Naive thymus-derived CD4-positive, alpha-beta T cell (primary cell): ENCODE measurements around the gene CLK1. TPM values are rescaled to one million over a fixed set of nuclear protein-coding genes. Genes with fewer than 3 reads are reported as not detected.

Experiments
- ATAC-seq: fragments of 150-1000 bp; cut with Tn5 transposase; 2 replicates; pipeline ENCODE4 v1.10.0; 2021; ENCODE audit warnings: mild to moderate bottlenecking, moderate library complexity
- CTCF ChIA-PET: fragments of 350-600 bp; sonication (Branson Sonifier 250); formaldehyde crosslinking; loops from one replicate; lab custom pipeline; 2021; ENCODE audit warnings: antibody characterized with exemption; lab: Charles Lee
- POLR2A ChIA-PET: fragments of 350-600 bp; sonication (Branson Sonifier 250); formaldehyde crosslinking; loops from one replicate; lab custom pipeline; 2021; ENCODE audit warnings: antibody characterized with exemption, inconsistent platforms; lab: Charles Lee
- DNase-seq, 9 donors: peaks; one replicate each; pipeline versions ENCODE4 v3.0.0 to v3.0.0-alpha.2; 2020 to 2022; ENCODE audit warnings: mixed read lengths in 1 of 9
- H3K27ac ChIP-seq: one replicate; pipeline ENCODE4 v1.7.0; 2013; ENCODE audit warnings: mild to moderate bottlenecking, low read depth, low read length, moderate library complexity
- H3K27me3 ChIP-seq, 2 donors: one replicate each; pipeline ENCODE4 v1.7.0; 2013; ENCODE audit warnings: low read length in 2 of 2, mild to moderate bottlenecking in 2 of 2, moderate library complexity in 2 of 2; ENCODE audit not compliant: control insufficient read depth in 2 of 2, insufficient read depth in 2 of 2
- H3K36me3 ChIP-seq, 3 experiments: 1 replicate in 2 of 3; 2 replicates in 1 of 3; pipeline ENCODE4 v1.7.0; 2013; ENCODE audit warnings: low read length in 3 of 3, mild to moderate bottlenecking in 3 of 3, moderate library complexity in 1 of 3; ENCODE audit not compliant: insufficient read depth in 3 of 3, control insufficient read depth in 2 of 3
- H3K4me1 ChIP-seq, 2 donors: one replicate each; pipeline ENCODE4 v1.7.0; 2013; ENCODE audit warnings: low read length in 2 of 2, mild to moderate bottlenecking in 2 of 2, moderate library complexity in 1 of 2; ENCODE audit not compliant: control insufficient read depth in 2 of 2, insufficient read depth in 2 of 2
- H3K4me3 ChIP-seq: 2 replicates; pipeline ENCODE4 v1.7.0; 2013; ENCODE audit warnings: mild to moderate bottlenecking, low read length
- H3K9me3 ChIP-seq, 3 experiments: 1 replicate in 2 of 3; 2 replicates in 1 of 3; pipeline ENCODE4 v1.7.0; 2013; ENCODE audit warnings: low read length in 3 of 3; ENCODE audit not compliant: control insufficient read depth in 2 of 3
- H3K27ac Mint-ChIP-seq, 9 donors: one replicate each; pipeline ENCODE4 v1.8.0; 2020 to 2022; ENCODE audit warnings: mixed read lengths in 9 of 9, mild to moderate bottlenecking in 8 of 9, moderate library complexity in 5 of 9, inconsistent platforms in 2 of 9
- H3K27me3 Mint-ChIP-seq, 5 donors: one replicate each; pipeline ENCODE4 v1.8.0; 2021 to 2022; ENCODE audit warnings: mixed read lengths in 5 of 5, mild to moderate bottlenecking in 1 of 5
- H3K36me3 Mint-ChIP-seq, 5 donors: one replicate each; pipeline ENCODE4 v1.8.0; 2020 to 2022; ENCODE audit warnings: mixed read lengths in 5 of 5, mild to moderate bottlenecking in 3 of 5, inconsistent platforms in 1 of 5
- H3K4me1 Mint-ChIP-seq, 7 donors: one replicate each; pipeline ENCODE4 v1.8.0; 2020 to 2022; ENCODE audit warnings: mixed read lengths in 7 of 7, mild to moderate bottlenecking in 3 of 7, inconsistent platforms in 1 of 7
- H3K4me3 Mint-ChIP-seq, 10 donors: one replicate each; pipeline ENCODE4 v1.8.0; 2020 to 2022; ENCODE audit warnings: mild to moderate bottlenecking in 10 of 10, mixed read lengths in 10 of 10, moderate library complexity in 6 of 10, inconsistent platforms in 2 of 10
- H3K9me3 Mint-ChIP-seq, 11 donors: one replicate each; pipeline ENCODE4 v1.8.0; 2020 to 2022; ENCODE audit warnings: mixed read lengths in 11 of 11, mild to moderate bottlenecking in 4 of 11, inconsistent platforms in 1 of 11, moderate library complexity in 1 of 11
- intact Hi-C, 2 donors: fragments of 100-400 bp; cut with micrococcal nuclease; formaldehyde crosslinking; loops; one replicate each; pipeline ENCODE4 v1.15.1; 2023
- polyA plus RNA-seq, 2 donors: library from polyadenylated mRNA; unstranded; fragments of 300-500 nt; fragmentation: Illumina TruSeq; gene quantifications; one replicate each; pipeline ENCODE4 v1.2.3, GENCODE V29; 2021
- total RNA-seq, 6 experiments: library from RNA in 5 of 6; stranded (reverse) in 5 of 6; gene quantifications; 1 replicate in 5 of 6; 2 replicates in 1 of 6; pipeline ENCODE4 v1.2.3 and lab custom pipeline; 2021 to 2026

Gene CLK1
- total and polyA plus RNA-seq, 7 experiments from 2014 or later: 24.8 to 974 (median 471) TPM

DNA sequence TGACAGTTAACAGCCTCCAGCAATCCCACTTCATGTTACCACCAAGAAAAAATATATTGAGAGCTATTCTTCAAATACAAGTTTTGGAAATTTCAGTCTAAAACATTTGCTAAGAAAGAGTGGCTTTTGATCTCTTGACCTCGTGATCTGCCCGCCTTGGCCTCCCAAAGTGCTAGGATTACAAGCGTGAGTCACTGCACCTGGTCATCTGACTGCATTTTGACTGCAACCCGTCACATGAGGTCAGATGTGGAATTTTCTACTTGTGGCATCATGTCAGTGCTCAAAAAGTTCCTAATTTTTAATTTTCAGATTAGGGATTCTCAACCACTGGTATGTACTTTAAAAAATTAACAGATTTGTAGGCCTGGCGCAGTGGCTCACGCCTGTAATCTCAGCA is 9.1 kb upstream of the CLK1 start:
- peaks cover 6 to 42% (median 7%) of the 10 kb centered on the region in 3 experiments for H3K36me3 ChIP-seq

DNA sequence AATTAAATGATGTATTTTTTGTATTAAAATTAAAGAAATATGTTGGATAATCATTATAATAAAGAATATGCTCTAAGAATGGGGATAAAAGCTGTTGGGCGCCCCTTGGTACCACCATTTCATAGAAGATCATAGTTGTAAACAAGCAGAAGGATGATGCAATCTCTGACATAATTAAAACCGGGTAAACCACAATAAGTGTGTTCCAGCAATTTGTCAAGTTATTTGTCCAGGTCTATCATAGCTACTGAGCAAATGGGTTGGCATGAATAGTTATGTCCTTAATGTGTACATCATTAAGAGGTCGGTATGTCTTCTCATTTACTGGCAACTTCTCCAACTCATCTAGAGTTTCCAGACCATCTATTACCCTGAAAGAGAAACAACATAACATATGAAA is 6.7 kb upstream of the CLK1 start:
- H3K36me3 Mint-ChIP-seq: peaks cover 0 to 39% (median 11%) of the 10 kb centered on the region in 5 donors
- no peaks in the 10 kb centered on the region for H3K9me3 Mint-ChIP-seq

More for the DNA sequence above, 9.1 kb upstream of the CLK1 start:
- ATAC-seq (no peak), DNase-seq (no peak)
- intact Hi-C loops: no loop called here
- Mint-ChIP-seq H3K4me3 (no peak overlapping the region), H3K27ac (no peak overlapping the region), H3K36me3 (peaks cover 0 to 44% (median 11%) of the 10 kb centered on the region in 5 donors), H3K27me3 (no peaks in the 10 kb centered on the region), H3K4me1 (peaks cover 0 to 19% (median 8%) of the 10 kb centered on the region in 7 donors), H3K9me3 (no peaks in the 10 kb centered on the region)
- no peak overlapping the region for H3K4me3 ChIP-seq
- no peaks in the 10 kb centered on the region for H3K9me3 ChIP-seq
- H3K27ac ChIP-seq: no peak overlapping the region
- ChIA-PET POLR2A (interaction anchor here (0.9 kb wide), 1 partner anchor 9 kb away, joined by 3 read pairs; the partner anchor contains the start of gene CLK1), CTCF (no interaction called here)
- no peaks in the 10 kb centered on the region for H3K27me3 ChIP-seq
- H3K4me1 ChIP-seq: peaks cover 0 to 3% of the 10 kb centered on the region in 2 donors

DNA sequence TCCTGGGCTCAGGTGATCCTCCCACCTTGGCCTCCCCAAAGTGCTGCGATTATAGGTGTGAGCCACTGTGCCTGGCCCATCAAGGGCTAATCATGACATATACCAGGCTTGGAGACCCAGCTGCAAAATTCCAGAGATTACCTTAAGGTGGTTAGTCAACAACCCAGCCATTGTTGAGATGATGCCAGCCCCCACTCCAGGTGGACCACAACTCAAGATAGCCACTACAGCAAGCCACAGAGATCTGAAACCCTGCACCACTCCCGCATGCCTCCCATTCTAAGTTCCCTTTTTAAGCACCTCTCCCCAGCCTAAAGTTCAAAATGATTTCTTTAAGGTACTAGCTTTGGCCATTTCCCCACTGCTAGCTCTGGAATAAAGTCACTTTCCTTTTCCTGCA is 4.6 kb upstream of the CLK1 start:
- no peak for DNase-seq
- H3K36me3 ChIP-seq: peaks cover 0 to 15% (median 7%) of the 10 kb centered on the region in 3 experiments
- intact Hi-C loops: loop anchor here (10.0 kb wide), 3 partner anchors 294 to 914 kb away; partner anchors contain the start of genes MAIP1 (in 1 of the 2), TMEM237 (in 1 of the 2) and TYW5 (in 1 of the 2)
- peaks cover 5 to 11% of the 10 kb centered on the region in 2 donors for H3K4me1 ChIP-seq
- Mint-ChIP-seq H3K4me3 (peak overlapping the region in 2 of 10 donors; percentile 19 to 44), H3K27me3 (peaks cover 0 to 2% (median 0%) of the 10 kb centered on the region in 5 donors), H3K9me3 (peaks cover 0 to under 1% (median 0%) of the 10 kb centered on the region in 11 donors), H3K36me3 (peaks cover 1 to 33% (median 4%) of the 10 kb centered on the region in 5 donors), H3K27ac (peak overlapping the region in 8 of 9 donors; percentile 15 to 90 (median 38)), H3K4me1 (peaks cover 0 to 29% (median 21%) of the 10 kb centered on the region in 7 donors)
- no peaks in the 10 kb centered on the region for H3K27me3 ChIP-seq
- ChIA-PET POLR2A (interaction anchor here (0.7 to 4.2 kb wide), 4 partner anchors 21 to 248 kb away, joined by 3 to 16 read pairs (median 3); partner anchors contain the start of genes NIF3L1, ORC2 and PPIL3), CTCF (interaction anchor here (0.7 kb wide), 1 partner anchor 94 kb away, joined by 3 read pairs; the partner anchor contains the start of gene ORC2)
- no peak for ATAC-seq
- no peaks in the 10 kb centered on the region for H3K9me3 ChIP-seq
- no peak overlapping the region for H3K27ac ChIP-seq
- no peak overlapping the region for H3K4me3 ChIP-seq

More for the DNA sequence above, 6.7 kb upstream of the CLK1 start:
- no peak overlapping the region for H3K4me3 Mint-ChIP-seq
- peak overlapping the region in 1 of 9 donors; percentile 14 for H3K27ac Mint-ChIP-seq
- ChIA-PET CTCF (interaction anchor here (0.7 kb wide), 1 partner anchor 1571 kb away, joined by 3 read pairs; no protein-coding TSS in a partner anchor), POLR2A (no interaction called here)
- no peak overlapping the region for H3K27ac ChIP-seq
- no peaks in the 10 kb centered on the region for H3K27me3 ChIP-seq
- no peak for ATAC-seq
- H3K4me3 ChIP-seq: no peak overlapping the region
- H3K9me3 ChIP-seq: no peaks in the 10 kb centered on the region
- no peak for DNase-seq
- intact Hi-C loops: no loop called here
- peaks cover 3 to 24% (median 7%) of the 10 kb centered on the region in 3 experiments for H3K36me3 ChIP-seq
- H3K27me3 Mint-ChIP-seq: no peaks in the 10 kb centered on the region
- peaks cover 0 to 21% (median 10%) of the 10 kb centered on the region in 7 donors for H3K4me1 Mint-ChIP-seq
- peaks cover 0 to 3% of the 10 kb centered on the region in 2 donors for H3K4me1 ChIP-seq

DNA sequence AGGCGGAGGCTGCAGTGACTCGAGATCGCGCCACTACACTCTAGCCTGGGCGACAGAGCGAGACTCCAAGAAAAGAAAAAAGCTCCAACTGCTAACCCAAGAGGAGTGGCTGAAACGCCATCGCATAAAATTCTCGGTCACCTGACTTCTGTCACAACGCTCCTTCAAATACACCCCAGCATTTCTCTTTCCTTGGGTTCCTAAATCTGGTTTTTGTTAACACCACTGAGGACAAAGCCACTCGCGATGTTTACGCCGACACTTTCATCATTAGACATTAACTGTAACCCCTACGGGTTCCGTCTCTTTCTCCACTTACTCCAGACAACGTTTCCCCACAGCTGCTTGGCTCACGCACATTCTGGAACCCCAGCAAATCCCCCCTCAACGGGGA is 679 bp downstream of the CLK1 start:
- peak in 1 of 9 donors; percentile 35 for DNase-seq
- CTCF ChIA-PET: interaction anchor here (0.6 to 1.3 kb wide), 5 partner anchors 23 to 368 kb away, joined by 3 to 4 read pairs (median 3); partner anchors contain the start of gene CASP10
- H3K36me3 Mint-ChIP-seq: peaks cover 24 to 46% (median 34%) of the 10 kb centered on the region in 5 donors

DNA sequence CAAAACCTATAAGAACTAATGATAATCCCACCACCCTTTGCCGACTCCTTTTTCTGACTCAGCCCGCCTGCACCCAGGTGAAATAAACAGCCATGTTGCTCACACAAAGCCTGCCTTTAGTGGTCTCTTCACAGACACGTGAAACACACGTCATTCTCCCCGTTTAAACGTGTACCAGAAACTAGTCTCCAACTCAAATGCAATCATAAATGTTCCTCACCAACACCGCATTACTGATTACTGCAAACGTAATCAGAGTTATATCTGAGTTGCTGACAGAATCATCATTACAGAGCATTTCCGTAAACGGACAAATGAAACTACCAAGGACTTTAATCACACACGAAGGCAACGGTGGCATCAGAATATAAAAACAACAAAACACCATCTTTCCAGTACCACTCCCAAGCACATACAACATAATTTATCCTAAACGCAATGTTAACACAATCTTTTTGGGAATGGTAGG is 1.9 kb downstream of the CLK1 start:
- Histone ChIP-seq H3K27me3 (no peaks in the 10 kb centered on the region), H3K4me1 (peaks cover 30 to 38% of the 10 kb centered on the region in 2 donors), H3K27ac (peak overlapping the region; percentile 98), H3K36me3 (peaks cover 20 to 54% (median 34%) of the 10 kb centered on the region in 3 experiments), H3K9me3 (no peaks in the 10 kb centered on the region), H3K4me3 (peak overlapping the region; percentile 100)
- Mint-ChIP-seq H3K4me3 (peak overlapping the region; percentile 89 to 98 (median 94)), H3K27me3 (peaks cover 0 to 2% (median 0%) of the 10 kb centered on the region in 5 donors), H3K9me3 (peaks cover 0 to 13% (median 0%) of the 10 kb centered on the region in 11 donors), H3K27ac (peak overlapping the region; percentile 99 to 100 (median 100)), H3K36me3 (peaks cover 36 to 53% (median 45%) of the 10 kb centered on the region in 5 donors), H3K4me1 (peaks cover 36 to 66% (median 56%) of the 10 kb centered on the region in 7 donors)
- ATAC-seq (peak; percentile 51), DNase-seq (peak in 8 of 9 donors; percentile 42 to 90 (median 70))
- ChIA-PET CTCF (no interaction called here), POLR2A (interaction anchor here (0.6 to 3.2 kb wide), 7 partner anchors 8 to 371 kb away, joined by 3 to 156 read pairs (median 25); partner anchors contain the start of genes NIF3L1 and PPIL3)
- intact Hi-C loops: loop anchor here (1.0 to 10.0 kb wide), 5 partner anchors 209 to 908 kb away; partner anchors contain the start of genes HYCC2 (in 1 of the 2), MAIP1 (in 1 of the 2), TMEM237 (in 1 of the 2) and TYW5 (in 1 of the 2)

More for the DNA sequence above, 679 bp downstream of the CLK1 start:
- Mint-ChIP-seq H3K27ac (peak overlapping the region; percentile 99 to 100 (median 100)), H3K4me1 (peaks cover 30 to 58% (median 48%) of the 10 kb centered on the region in 7 donors), H3K4me3 (peak overlapping the region; percentile 89 to 98 (median 94)), H3K9me3 (peaks cover 0 to 10% (median 0%) of the 10 kb centered on the region in 11 donors), H3K27me3 (peaks cover 0 to 2% (median 0%) of the 10 kb centered on the region in 5 donors)
- Histone ChIP-seq H3K9me3 (no peaks in the 10 kb centered on the region), H3K27me3 (no peaks in the 10 kb centered on the region), H3K36me3 (peaks cover 9 to 42% (median 22%) of the 10 kb centered on the region in 3 experiments), H3K4me1 (peaks cover 29% of the 10 kb centered on the region in 2 donors), H3K4me3 (peak overlapping the region; percentile 100), H3K27ac (peak overlapping the region; percentile 98)
- ATAC-seq: peak; percentile 6
- POLR2A ChIA-PET: interaction anchor here (0.6 to 3.2 kb wide), 47 partner anchors 8 to 1513 kb away, joined by 3 to 156 read pairs (median 5); partner anchors contain the start of genes ALS2, BZW1, CASP10 and CASP8
- intact Hi-C loops: loop anchor here (1.0 to 10.0 kb wide), 17 partner anchors 26 to 917 kb away; partner anchors contain the start of genes BZW1 (in 2 of the 2), NIF3L1 (in 2 of the 2), ORC2 (in 2 of the 2) and PPIL3 (in 2 of the 2)

DNA sequence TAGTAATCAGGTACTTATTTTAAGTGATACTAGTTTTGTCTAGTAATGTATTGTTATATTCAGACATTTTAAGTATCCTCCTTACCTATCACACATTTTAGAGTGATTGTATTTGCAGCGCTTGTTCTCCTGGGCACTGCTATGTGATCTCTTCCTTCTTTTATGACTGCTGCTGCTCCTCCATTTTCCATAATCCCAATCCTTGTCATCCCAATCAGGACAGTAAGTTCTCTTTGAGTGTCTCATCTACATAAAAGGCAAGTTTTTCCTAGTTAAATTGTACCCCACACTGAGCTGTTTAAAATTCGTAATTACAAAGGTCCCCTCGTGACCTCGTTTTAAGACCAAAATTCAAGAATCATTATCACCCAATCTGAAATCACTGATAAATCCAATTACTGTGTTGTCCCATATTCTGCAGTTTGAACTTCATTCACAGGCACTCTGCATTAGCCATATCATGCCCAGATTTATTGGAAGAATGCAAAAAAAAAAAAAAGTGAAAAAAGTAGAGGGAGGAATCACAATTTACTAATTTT is 2.8 kb downstream of the CLK1 start:
- ChIA-PET CTCF (no interaction called here), POLR2A (interaction anchor here (0.6 to 4.7 kb wide), 5 partner anchors 10 to 259 kb away, joined by 3 to 22 read pairs (median 5); partner anchors contain the start of genes NIF3L1, ORC2 and PPIL3)
- no peak for DNase-seq
- peak overlapping the region; percentile 100 for H3K4me3 ChIP-seq
- peak overlapping the region; percentile 98 for H3K27ac ChIP-seq
- ATAC-seq: no peak
- H3K4me1 ChIP-seq: peaks cover 30 to 38% of the 10 kb centered on the region in 2 donors
- intact Hi-C loops: loop anchor here (1.0 to 10.0 kb wide), 6 partner anchors 8 to 907 kb away; partner anchors contain the start of genes HYCC2 (in 1 of the 2), MAIP1 (in 1 of the 2), TMEM237 (in 1 of the 2) and TYW5 (in 1 of the 2)
- peaks cover 36 to 68% (median 63%) of the 10 kb centered on the region in 7 donors for H3K4me1 Mint-ChIP-seq
- H3K9me3 ChIP-seq: no peaks in the 10 kb centered on the region
- peaks cover 29 to 63% (median 43%) of the 10 kb centered on the region in 3 experiments for H3K36me3 ChIP-seq
- peak overlapping the region; percentile 89 to 98 (median 94) for H3K4me3 Mint-ChIP-seq
- H3K27me3 Mint-ChIP-seq: peaks cover 0 to 2% (median 0%) of the 10 kb centered on the region in 5 donors
- peak overlapping the region; percentile 78 to 100 (median 100) for H3K27ac Mint-ChIP-seq
- H3K27me3 ChIP-seq: no peaks in the 10 kb centered on the region
- peaks cover 39 to 60% (median 54%) of the 10 kb centered on the region in 5 donors for H3K36me3 Mint-ChIP-seq
- peaks cover 0 to 13% (median 0%) of the 10 kb centered on the region in 11 donors for H3K9me3 Mint-ChIP-seq
